GM18907 (cell line): ENCODE data around the gene TP53TG3C.
"Not testable (repeated sequence)": the region's sequence is repeated elsewhere in the genome, so short reads cannot be mapped to it uniquely, and the experiment has no call there.

Experiments used
- ATAC-seq: cut with Tn5 transposase; IDR thresholded peaks from one replicate; pipeline ENCODE4 v1.9.1; 2021; ENCODE audit warnings: mild to moderate bottlenecking, moderate library complexity; ENCODE audit not compliant: unreplicated experiment

The TP53TG3C gene

GRCh38 chr16:33193926-33194325 lies at the start of gene TP53TG3C:
TSS of gene TP53TG3C (plus strand) at chr16:33194226. CDS start at chr16:33194294, 68 bp downstream.
- ATAC-seq: not testable (repeated sequence)
